Calu3 (cell line): Measurements from ENCODE around the gene MYO9A. TPM values are rescaled to one million over a fixed set of nuclear protein-coding genes. Genes with fewer than 3 reads are reported as not detected.

Source experiments
- BruUV-seq: library from RNA; stranded (reverse); fragments of 400-500 nt; replicated peaks from 2 replicates; lab custom pipeline; 2021; lab: Mats Ljungman, UMichigan
- CTCF ChIA-PET: fragments of 300-600 bp; sonication (Branson Sonifier 250); formaldehyde crosslinking; loops from one replicate; lab custom pipeline; 2022; ENCODE audit warnings: antibody characterized with exemption; lab: Charles Lee
- DNase-seq: peaks from one replicate; pipeline ENCODE4 v3.0.0; 2022
- H3K27ac Mint-ChIP-seq: one replicate; pipeline ENCODE4 v1.8.0; 2022; ENCODE audit warnings: mixed read lengths; ENCODE audit not compliant: unreplicated experiment
- H3K27me3 Mint-ChIP-seq: one replicate; pipeline ENCODE4 v1.8.0; 2022; ENCODE audit warnings: mixed read lengths; ENCODE audit not compliant: unreplicated experiment
- H3K36me3 Mint-ChIP-seq: one replicate; pipeline ENCODE4 v1.8.0; 2022; ENCODE audit warnings: mild to moderate bottlenecking, moderate library complexity, mixed read lengths; ENCODE audit not compliant: insufficient read depth, unreplicated experiment
- H3K4me1 Mint-ChIP-seq: one replicate; pipeline ENCODE4 v1.8.0; 2022; ENCODE audit warnings: mild to moderate bottlenecking, low read depth, mixed read lengths; ENCODE audit not compliant: unreplicated experiment
- H3K4me3 Mint-ChIP-seq: one replicate; pipeline ENCODE4 v1.8.0; 2022; ENCODE audit warnings: mild to moderate bottlenecking, low read depth, moderate library complexity, mixed read lengths; ENCODE audit not compliant: unreplicated experiment
- H3K9me3 Mint-ChIP-seq: one replicate; pipeline ENCODE4 v1.8.0; 2022; ENCODE audit warnings: low read depth, mixed read lengths; ENCODE audit not compliant: unreplicated experiment
- intact Hi-C: fragments of 100-400 bp; cut with micrococcal nuclease; formaldehyde crosslinking; loops from one replicate; pipeline ENCODE4 v1.10.0; 2022; ENCODE audit not compliant: unreplicated experiment
- total RNA-seq: library from RNA; stranded (reverse); gene quantifications from 2 replicates; pipeline ENCODE4 v1.2.3, GENCODE V29; 2022
- TF ChIP-seq, protein P1 (sequence below): fragments of 200-600 bp; IDR thresholded peaks from one replicate; pipeline ENCODE4 v1.8.0; 2022; ENCODE audit warnings: antibody characterized with exemption; ENCODE audit not compliant: unreplicated experiment

The MYO9A gene
- total RNA-seq, 1 experiment from 2014 or later: 32.8 TPM

- no TSS peak for BruUV-seq
- TF ChIP-seq, protein P1, sequence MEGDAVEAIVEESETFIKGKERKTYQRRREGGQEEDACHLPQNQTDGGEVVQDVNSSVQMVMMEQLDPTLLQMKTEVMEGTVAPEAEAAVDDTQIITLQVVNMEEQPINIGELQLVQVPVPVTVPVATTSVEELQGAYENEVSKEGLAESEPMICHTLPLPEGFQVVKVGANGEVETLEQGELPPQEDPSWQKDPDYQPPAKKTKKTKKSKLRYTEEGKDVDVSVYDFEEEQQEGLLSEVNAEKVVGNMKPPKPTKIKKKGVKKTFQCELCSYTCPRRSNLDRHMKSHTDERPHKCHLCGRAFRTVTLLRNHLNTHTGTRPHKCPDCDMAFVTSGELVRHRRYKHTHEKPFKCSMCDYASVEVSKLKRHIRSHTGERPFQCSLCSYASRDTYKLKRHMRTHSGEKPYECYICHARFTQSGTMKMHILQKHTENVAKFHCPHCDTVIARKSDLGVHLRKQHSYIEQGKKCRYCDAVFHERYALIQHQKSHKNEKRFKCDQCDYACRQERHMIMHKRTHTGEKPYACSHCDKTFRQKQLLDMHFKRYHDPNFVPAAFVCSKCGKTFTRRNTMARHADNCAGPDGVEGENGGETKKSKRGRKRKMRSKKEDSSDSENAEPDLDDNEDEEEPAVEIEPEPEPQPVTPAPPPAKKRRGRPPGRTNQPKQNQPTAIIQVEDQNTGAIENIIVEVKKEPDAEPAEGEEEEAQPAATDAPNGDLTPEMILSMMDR: no peak
- Mint-ChIP-seq H3K27ac (no peak overlapping the region), H3K4me3 (no peak overlapping the region), H3K4me1 (no peaks in the 10 kb centered on the region), H3K9me3 (no peaks in the 10 kb centered on the region), H3K36me3 (no peaks in the 10 kb centered on the region), H3K27me3 (no peaks in the 10 kb centered on the region)
- CTCF ChIA-PET: no interaction called here
- DNase-seq: no peak
- intact Hi-C loops: loop anchor here (10.0 kb wide), 1 partner anchor 113 kb away; no protein-coding TSS in a partner anchor
These were observed 75.9 kb downstream of the MYO9A start for GRCh38 chr15:72042054-72042453.

DNA sequence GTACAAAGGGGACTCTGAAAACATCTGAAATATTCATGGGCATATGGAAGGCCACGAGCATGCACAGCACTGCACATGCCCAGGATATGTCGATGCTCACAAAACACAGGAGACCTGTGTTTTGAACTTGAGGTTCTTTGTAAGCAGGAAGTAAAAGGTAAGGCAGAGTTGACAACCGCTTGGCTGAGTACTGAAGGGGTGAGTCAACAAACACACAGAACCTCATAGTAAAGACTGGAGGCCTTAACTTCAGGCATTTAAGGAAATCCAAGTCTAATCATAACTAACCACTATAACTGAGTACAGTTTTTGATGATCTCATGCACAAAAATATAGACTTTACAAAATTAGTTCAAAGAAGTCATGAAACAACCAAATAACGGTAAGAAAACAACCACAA lies 80.6 kb downstream of the MYO9A start:
- CTCF ChIA-PET: interaction anchor here (0.6 to 0.7 kb wide), 3 partner anchors 830 to 1956 kb away, joined by 3 to 5 read pairs (median 4); no protein-coding TSS in a partner anchor
- intact Hi-C loops: no loop called here
- Mint-ChIP-seq H3K9me3 (no peaks in the 10 kb centered on the region), H3K4me1 (no peaks in the 10 kb centered on the region), H3K36me3 (no peaks in the 10 kb centered on the region), H3K27ac (no peak overlapping the region), H3K4me3 (no peak overlapping the region), H3K27me3 (no peaks in the 10 kb centered on the region)
- BruUV-seq: no TSS peak
- TF ChIP-seq, protein P1: no peak
- peak; percentile 10 for DNase-seq

DNA sequence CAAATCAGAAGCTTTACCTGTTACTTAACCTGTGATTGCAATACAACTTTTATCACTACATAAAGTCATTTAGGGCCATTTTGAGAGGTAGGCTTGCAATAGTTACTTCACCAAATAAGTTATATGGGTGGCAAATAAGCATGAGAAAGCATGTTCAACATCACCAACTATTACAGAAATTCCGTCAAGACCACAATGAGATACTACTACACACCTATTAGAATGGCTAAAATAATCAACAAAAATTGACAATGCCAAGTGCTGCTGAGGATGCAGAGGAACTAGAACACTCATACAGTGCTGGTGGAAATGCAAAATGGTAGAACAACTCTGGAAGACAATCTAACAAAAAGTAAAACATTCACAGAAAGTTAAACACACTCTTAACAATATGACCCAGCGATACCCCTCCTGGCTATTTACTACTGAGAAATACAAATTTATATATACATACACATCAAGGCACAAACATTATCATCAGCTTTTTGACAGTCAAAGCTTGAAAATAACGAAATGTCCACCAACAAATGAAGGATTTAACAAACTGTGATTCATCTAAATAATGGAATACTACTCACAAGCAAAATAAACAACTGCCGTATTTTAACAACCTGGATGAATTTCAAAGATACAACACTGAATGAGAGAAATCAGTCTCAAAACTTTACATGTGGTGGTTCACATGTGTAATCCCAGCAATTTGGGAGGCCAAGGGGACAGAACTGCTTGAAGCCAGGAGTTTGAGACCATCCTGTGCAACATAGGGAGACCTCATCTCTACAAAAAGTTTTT lies 82.9 kb downstream of the MYO9A start:
- BruUV-seq: no TSS peak
- H3K36me3 Mint-ChIP-seq: no peaks in the 10 kb centered on the region
- intact Hi-C loops: no loop called here
- CTCF ChIA-PET: no interaction called here
- no peaks in the 10 kb centered on the region for H3K27me3 Mint-ChIP-seq
- no peaks in the 10 kb centered on the region for H3K9me3 Mint-ChIP-seq
- no peak overlapping the region for H3K27ac Mint-ChIP-seq
- TF ChIP-seq, protein P1: no peak
- H3K4me3 Mint-ChIP-seq: no peak overlapping the region
- no peaks in the 10 kb centered on the region for H3K4me1 Mint-ChIP-seq
- no peak for DNase-seq

GRCh38 chr15:72034351-72034750 lies 83.6 kb downstream of the MYO9A start:
- intact Hi-C loops: no loop called here
- CTCF ChIA-PET: no interaction called here

More at GRCh38 chr15:72034351-72034750, 83.6 kb downstream of the MYO9A start:
- no peak for DNase-seq
- H3K27ac Mint-ChIP-seq: no peak overlapping the region
- H3K36me3 Mint-ChIP-seq: no peaks in the 10 kb centered on the region
- H3K4me1 Mint-ChIP-seq: no peaks in the 10 kb centered on the region
- no peak overlapping the region for H3K4me3 Mint-ChIP-seq
- no peaks in the 10 kb centered on the region for H3K9me3 Mint-ChIP-seq
- no TSS peak for BruUV-seq
- H3K27me3 Mint-ChIP-seq: no peaks in the 10 kb centered on the region
- TF ChIP-seq, protein P1: no peak
